DND-41 (cell line): ENCODE data around the gene BAG5.

Experiments used
- ATAC-seq: fragments of 200-7000 bp; cut with Tn5 transposase; 3 replicates; pipeline ENCODE4 v1.9.1; 2021; ENCODE audit warnings: low read depth; ENCODE audit not compliant: insufficient read depth
- DNase-seq: peaks from one replicate; pipeline ENCODE4 v3.0.0-alpha.2; 2020
- H2AFZ ChIP-seq: 2 replicates; pipeline ENCODE4 v1.6.0; 2012; ENCODE audit warnings: low read depth, low read length
- H3K27ac ChIP-seq: 2 replicates; pipeline ENCODE4 v1.5.1; 2012; ENCODE audit warnings: low read length, inconsistent platforms
- H3K27me3 ChIP-seq: fragments of 200-600 bp; sonication (generic); 2 replicates; pipeline ENCODE4 v1.6.0; 2012; ENCODE audit warnings: low read length, mild to moderate bottlenecking, inconsistent platforms; ENCODE audit not compliant: insufficient read depth, poor library complexity
- H3K36me3 ChIP-seq: 2 replicates; pipeline ENCODE4 v1.5.1; 2012; ENCODE audit warnings: low read length, inconsistent platforms; ENCODE audit not compliant: insufficient read depth
- H3K4me1 ChIP-seq: 2 replicates; pipeline ENCODE4 v1.5.1; 2012; ENCODE audit warnings: mild to moderate bottlenecking, low read length; ENCODE audit not compliant: insufficient read depth
- H3K4me2 ChIP-seq: 2 replicates; pipeline ENCODE4 v1.6.0; 2012; ENCODE audit warnings: mild to moderate bottlenecking, moderate library complexity, low read length, inconsistent platforms; ENCODE audit not compliant: insufficient read depth
- H3K4me3 ChIP-seq, 2 experiments: fragments of 200-600 bp in 1 of 2; shearing (Covaris generic) in 1 of 2; 2 replicates each; pipeline ENCODE4 v1.5.1; 2012 to 2016; ENCODE audit warnings: inconsistent platforms in 2 of 2, low read length in 2 of 2, mild to moderate bottlenecking in 2 of 2, low read depth in 1 of 2, moderate library complexity in 1 of 2
- H3K79me2 ChIP-seq: 2 replicates; pipeline ENCODE4 v1.6.0; 2012; ENCODE audit warnings: low read length, inconsistent platforms; ENCODE audit not compliant: insufficient read depth
- H3K9ac ChIP-seq: 2 replicates; pipeline ENCODE4 v1.6.0; 2012; ENCODE audit warnings: low read depth, mild to moderate bottlenecking, inconsistent platforms, low read length, moderate library complexity
- H3K9me3 ChIP-seq: 2 replicates; pipeline ENCODE4 v1.5.1; 2012; ENCODE audit warnings: low read length, moderate library complexity, mild to moderate bottlenecking, inconsistent platforms; ENCODE audit not compliant: insufficient read depth, severe bottlenecking
- H4K20me1 ChIP-seq: 2 replicates; pipeline ENCODE4 v1.6.0; 2012; ENCODE audit warnings: low read length; ENCODE audit not compliant: insufficient read depth
- CTCF ChIP-seq: IDR thresholded peaks from 2 replicates; pipeline ENCODE4 v1.5.1; 2012; ENCODE audit warnings: borderline replicate concordance, low read length, moderate library complexity, mild to moderate bottlenecking; ENCODE audit not compliant: poor library complexity, severe bottlenecking; ENCODE audit errors: extremely low read depth
- EZH2 ChIP-seq: IDR thresholded peaks from 3 replicates; pipeline ENCODE4 v1.6.1; 2012; ENCODE audit warnings: borderline replicate concordance, low read depth, mild to moderate bottlenecking, moderate library complexity, low read length, inconsistent platforms; ENCODE audit not compliant: severe bottlenecking

BAG5 gene

GRCh38 chr14:103563844-103564505 lies 1.5 kb upstream of the BAG5 start:
- peak overlapping the region; percentile 92 to 98; a peak in 3 of 4 replicates for H3K4me3 ChIP-seq
- H3K9ac ChIP-seq = peak overlapping the region; percentile 89
- H3K79me2 ChIP-seq = peaks cover 90% of the 10 kb centered on the region
- no peak for TF ChIP-seq EZH2
- no peak for TF ChIP-seq CTCF
- peak overlapping the region; percentile 93 for H3K4me2 ChIP-seq
- H3K27ac ChIP-seq = no peak overlapping the region; the same call in 1 of the 2 replicates
- no peaks in the 10 kb centered on the region for H3K9me3 ChIP-seq
- DNase-seq (no peak), ATAC-seq (no peak)
- no peak overlapping the region for H2AFZ ChIP-seq
- H3K27me3 ChIP-seq = no peaks in the 10 kb centered on the region
- H3K36me3 ChIP-seq = peaks cover 23% of the 10 kb centered on the region
- peaks cover 43% of the 10 kb centered on the region for H4K20me1 ChIP-seq
- H3K4me1 ChIP-seq = peaks cover 44% of the 10 kb centered on the region

GRCh38 chr14:103563226-103563620 lies 766 bp upstream of the BAG5 start:
- peak overlapping the region; percentile 88 for H3K27ac ChIP-seq
- no peaks in the 10 kb centered on the region for H3K27me3 ChIP-seq
- H3K4me3 ChIP-seq = peak overlapping the region; percentile 92 to 98
- ATAC-seq = peak; percentile 20; the same call in 2 of the 3 replicates
- no peak for DNase-seq
- peaks cover 95% of the 10 kb centered on the region for H3K79me2 ChIP-seq
- peaks cover 44% of the 10 kb centered on the region for H3K4me1 ChIP-seq
- peak overlapping the region; percentile 89 for H3K9ac ChIP-seq
- peaks cover 31% of the 10 kb centered on the region for H3K36me3 ChIP-seq
- TF ChIP-seq EZH2 = no peak
- no peak for TF ChIP-seq CTCF
- H3K4me2 ChIP-seq = peak overlapping the region; percentile 93
- peaks cover 48% of the 10 kb centered on the region for H4K20me1 ChIP-seq
- no peaks in the 10 kb centered on the region for H3K9me3 ChIP-seq
- H2AFZ ChIP-seq = peak overlapping the region; percentile 93

GRCh38 chr14:103562179-103562428 lies 353 bp downstream of the BAG5 start:
- H3K4me2 ChIP-seq = peak overlapping the region; percentile 93
- H3K4me3 ChIP-seq = peak overlapping the region; percentile 92 to 98
- H3K79me2 ChIP-seq = peaks cover 96% of the 10 kb centered on the region
- ATAC-seq (peak; percentile 48), DNase-seq (no peak)
- H3K36me3 ChIP-seq = peaks cover 39% of the 10 kb centered on the region
- peak overlapping the region; percentile 89 for H3K9ac ChIP-seq
- H3K4me1 ChIP-seq = peaks cover 44% of the 10 kb centered on the region
- H3K27ac ChIP-seq = peak overlapping the region; percentile 88
- H3K27me3 ChIP-seq = no peaks in the 10 kb centered on the region
- no peaks in the 10 kb centered on the region for H3K9me3 ChIP-seq
- H2AFZ ChIP-seq = peak overlapping the region; percentile 93
- peaks cover 50% of the 10 kb centered on the region for H4K20me1 ChIP-seq
- TF ChIP-seq EZH2 = no peak
- no peak for TF ChIP-seq CTCF
